Breast epithelium (tissue), 3 donors: Measurements from ENCODE around the gene ASS1.

Experiments used
- CTCF ChIP-seq, 3 donors: fragments of 450-650 bp; IDR thresholded peaks; one replicate each; pipeline ENCODE4 v1.5.1; 2016 to 2017; ENCODE audit warnings: antibody characterized with exemption in 3 of 3, mild to moderate bottlenecking in 3 of 3, moderate library complexity in 3 of 3
- POLR2AphosphoS5 ChIP-seq, 3 donors: sonication (generic); formaldehyde crosslinking; IDR thresholded peaks; one replicate each; pipeline ENCODE4 v1.6.1; 2017; ENCODE audit warnings: antibody characterized with exemption in 3 of 3

- TF ChIP-seq CTCF (IDR thresholded peaks at IDR 0.05), result no peak
- TF ChIP-seq POLR2AphosphoS5 (IDR thresholded peaks at IDR 0.05), result no peak
Measured at GRCh38 chr9:130474106-130474505, 29.3 kb downstream of the ASS1 start.
